ENCODE measurements around the gene ITPR2. TPM values are rescaled to one million over a fixed set of nuclear protein-coding genes. Genes with fewer than 3 reads are reported as not detected.
"Not testable (repeated sequence)": the region's sequence is repeated elsewhere in the genome, so short reads cannot be mapped to it uniquely, and the experiment has no call there.

ITPR2 gene
- total and polyA plus RNA-seq, 2 of the 8 experiments (the other 6 are each of a cell fraction or from before 2014, with no cell fraction given): 4.1 to 48.3 TPM

DNA sequence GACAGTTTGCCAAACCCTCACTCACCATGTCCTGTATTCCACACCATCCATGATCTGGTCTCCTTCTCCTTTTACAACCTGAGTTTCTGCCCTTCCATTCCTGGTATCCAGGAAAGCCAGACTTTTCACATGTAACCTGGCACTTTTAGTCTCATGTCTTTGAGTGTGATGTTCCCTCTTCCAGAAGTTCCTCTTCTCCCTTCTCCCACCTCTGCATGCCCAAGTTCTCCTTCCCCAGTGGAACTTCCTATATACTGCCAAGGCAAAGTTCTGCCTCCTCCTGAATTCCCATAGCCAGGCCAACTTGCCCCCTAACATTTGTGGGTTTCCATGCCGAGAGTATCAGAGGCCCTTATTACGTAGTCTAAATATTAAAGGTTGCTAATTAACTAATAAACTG, 3.2 kb upstream of the ITPR2 start (continued):
- no peak for TF ChIP-seq CTBP2 (IDR thresholded peaks at IDR 0.05; ENCODE audit: borderline replicate concordance, insufficient read depth, insufficient read length, low read length)
- TF ChIP-seq NRF1 (IDR thresholded peaks at IDR 0.05; ENCODE audit: low read depth, low read length): no peak
- TF ChIP-seq PHF8 (conservative IDR thresholded peaks at IDR 0.05; ENCODE audit: low read depth, low read length): no peak
- TF ChIP-seq SAP30 (IDR thresholded peaks at IDR 0.05; ENCODE audit: insufficient read depth, insufficient replicate concordance, low read length): no peak
- no peak for TF ChIP-seq FOSL1 (IDR thresholded peaks at IDR 0.05; ENCODE audit: insufficient read depth, low read depth, low read length)

DNA sequence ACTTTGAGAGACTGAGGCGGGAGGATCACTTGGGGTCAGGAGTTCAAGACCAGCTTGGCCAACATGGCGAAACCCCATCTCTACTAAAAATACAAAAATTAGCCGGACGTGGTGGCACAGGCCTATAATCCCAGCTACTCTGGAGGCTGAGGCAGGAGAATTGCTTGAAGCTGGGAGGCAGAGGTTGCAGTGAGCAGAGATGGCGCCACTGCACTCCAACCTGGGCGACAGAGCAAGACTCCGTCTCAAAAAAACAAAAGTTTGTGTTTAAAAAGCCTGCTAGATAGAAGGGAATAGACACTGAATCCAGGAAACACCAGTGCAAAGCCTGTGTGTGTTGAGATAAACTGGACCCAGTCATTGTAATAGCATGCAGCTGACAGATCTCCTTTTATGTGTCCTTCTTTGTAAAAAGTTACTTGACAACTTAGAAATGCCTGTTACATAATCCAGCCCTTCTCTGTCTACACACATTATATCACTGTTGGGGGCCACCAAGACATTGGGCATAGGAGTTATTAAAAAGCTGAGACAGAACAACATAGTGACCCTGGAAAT, 1.6 kb upstream of the ITPR2 start:
- H3K9ac ChIP-seq (replicated peaks in 1 of 4; ENCODE audit: extremely low read depth in 1 of 4, low read depth in 3 of 4, low read length in 3 of 4); H4K5ac ChIP-seq (ENCODE audit: insufficient read length, low read depth, low read length); H3K4me1 ChIP-seq (replicated peaks in 1 of 4; ENCODE audit: control insufficient read depth in 3 of 4, insufficient read depth in 4 of 4, low read length in 3 of 4); H4K91ac ChIP-seq (replicated peaks; ENCODE audit: insufficient read length, low read length); H2BK5ac ChIP-seq (ENCODE audit: low read depth, low read length); FAIRE-seq; H3K4ac ChIP-seq (replicated peaks; ENCODE audit: insufficient read length, low read depth, low read length); H2BK20ac ChIP-seq (ENCODE audit: low read length); H2BK15ac ChIP-seq (ENCODE audit: low read length); H3K36me3 ChIP-seq (ENCODE audit: control insufficient read depth in 2 of 4, insufficient read depth in 4 of 4, low read length in 3 of 4); H3K27me3 ChIP-seq (replicated peaks in 1 of 4; ENCODE audit: control insufficient read depth in 3 of 4, extremely low read depth in 1 of 4, insufficient read depth in 3 of 4, low read length in 3 of 4); DNase-seq (ENCODE audit: low read depth in 1 of 2, low spot score in 2 of 2); H3K27ac ChIP-seq (ENCODE audit: low read depth, low read length); H2BK120ac ChIP-seq (replicated peaks; ENCODE audit: low read depth, low read length); H3K56ac ChIP-seq (replicated peaks; ENCODE audit: insufficient read length, low read depth, low read length); H2AK5ac ChIP-seq (ENCODE audit: low read depth, low read length); H4K8ac ChIP-seq (ENCODE audit: extremely low read depth, insufficient read depth, low read length); H3K79me1 ChIP-seq (ENCODE audit: low read depth, low read length); H3K23ac ChIP-seq (ENCODE audit: insufficient read length); H3K14ac ChIP-seq (ENCODE audit: insufficient read length); H2BK12ac ChIP-seq (ENCODE audit: low read depth, low read length); H2AFZ ChIP-seq (ENCODE audit: low read length); H3K18ac ChIP-seq (ENCODE audit: extremely low read depth, low read length): not testable (repeated sequence)
- Histone ChIP-seq H3K4me2 (ENCODE audit: insufficient read depth in 1 of 2, low read depth in 2 of 2, low read length in 2 of 2) (peak overlapping the region; percentile 86 to 93; a peak in 2 of 4 replicates), H4K20me1 (replicated peaks in 1 of 2; ENCODE audit: control insufficient read depth in 1 of 2, insufficient read depth in 2 of 2, low read length in 2 of 2) (peaks cover 5 to 12% of the 10 kb centered on the region in 2 experiments), H3K4me3 (ENCODE audit: extremely low read depth in 1 of 4, insufficient read depth in 2 of 4, low read depth in 3 of 4, low read length in 4 of 4) (peak overlapping the region in 2 of 4 experiments; percentile 67 to 75; a peak in 2 of 8 replicates), H3K9me3 (ENCODE audit: insufficient read depth in 2 of 2, low read depth in 1 of 2, low read length in 1 of 2) (peaks cover 2 to 11% of the 10 kb centered on the region in 2 experiments; a peak in 3 of 4 replicates), H3K79me2 (ENCODE audit: control insufficient read depth in 1 of 2, insufficient read depth in 2 of 2, low read length in 2 of 2) (peaks cover 3 to 21% of the 10 kb centered on the region in 2 experiments; a peak in 3 of 4 replicates), H3K23me2 (ENCODE audit: low read depth, low read length) (peaks cover 19% of the 10 kb centered on the region)
- WGBS, 2 experiments (ENCODE audit: extremely low coverage in 1 of 2, insufficient coverage in 1 of 2, insufficient read length in 1 of 2, insufficient replicate concordance in 2 of 2, low coverage in 1 of 2, low lambda C conversion rate in 2 of 2, missing lambda C conversion rate in 1 of 2): 88% methylated on average over 7 of the region's 7 CpGs; no CpG with 5 or more reads in 1 of the 2 experiments
- CTCF ChIA-PET (ENCODE audit: partially characterized antibody): interaction anchor here (2.1 to 5.9 kb wide), 4 partner anchors 8 to 50 kb away, joined by 7 to 27 read pairs (median 18); no protein-coding TSS in a partner anchor
- POLR2A ChIA-PET (ENCODE audit: partially characterized antibody): interaction anchor here (0.9 to 1.5 kb wide), 4 partner anchors 11 to 180 kb away, joined by 3 to 4 read pairs (median 3); partner anchors contain the start of gene TM7SF3
